Panc1 (cell line): Measurements from ENCODE around the gene RBBP5. TPM values are rescaled to one million over a fixed set of nuclear protein-coding genes. Genes with fewer than 3 reads are reported as not detected.

Source experiments
- ATAC-seq: fragments of 200-7000 bp; cut with Tn5 transposase; 2 replicates; pipeline ENCODE4 v1.9.1; 2020; ENCODE audit warnings: mild to moderate bottlenecking, moderate library complexity
- BruUV-seq: library from RNA; stranded (reverse); fragments of 400-500 nt; replicated peaks from 2 replicates; lab custom pipeline; 2021; lab: Mats Ljungman, UMichigan
- CTCF ChIA-PET: fragments of 300-600 bp; sonication (Branson Sonifier 250); formaldehyde crosslinking; loops from one replicate; lab custom pipeline; 2022; ENCODE audit warnings: antibody characterized with exemption; lab: Charles Lee
- POLR2A ChIA-PET: fragments of 300-600 bp; sonication (Branson Sonifier 250); formaldehyde crosslinking; loops from one replicate; lab custom pipeline; 2022; ENCODE audit warnings: antibody characterized with exemption; lab: Charles Lee
- DNase-seq: peaks from one replicate; pipeline ENCODE4 v3.0.0-alpha.2; 2010; ENCODE audit warnings: low read depth, low spot score
- H3K27ac ChIP-seq: 2 replicates; pipeline ENCODE4 v1.5.1; 2011; ENCODE audit warnings: mild to moderate bottlenecking, low read length, inconsistent platforms
- H3K27me3 ChIP-seq: fragments of 200-500 bp; sonication (Bioruptor generic); 2 replicates; pipeline ENCODE4 v1.6.0; 2014; ENCODE audit warnings: low read length, inconsistent platforms; ENCODE audit not compliant: control insufficient read depth, insufficient read depth
- H3K36me3 ChIP-seq: fragments of 200-500 bp; sonication (Bioruptor generic); 2 replicates; pipeline ENCODE4 v1.5.1; 2014; ENCODE audit warnings: inconsistent platforms, mild to moderate bottlenecking, low read length, moderate library complexity; ENCODE audit not compliant: control insufficient read depth, insufficient read depth
- H3K4me1 ChIP-seq: 2 replicates; pipeline ENCODE4 v1.5.1; 2011; ENCODE audit warnings: inconsistent platforms, mild to moderate bottlenecking, low read length, moderate library complexity; ENCODE audit not compliant: control insufficient read depth, insufficient read depth
- H3K4me3 ChIP-seq, 2 experiments: 2 replicates each; pipeline ENCODE4 v1.5.1; 2011 to 2012; ENCODE audit warnings: low read depth in 2 of 2, low read length in 2 of 2, mild to moderate bottlenecking in 2 of 2, inconsistent platforms in 1 of 2, moderate library complexity in 1 of 2
- H3K9me3 ChIP-seq: fragments of 200-500 bp; sonication (Bioruptor generic); 2 replicates; pipeline ENCODE4 v1.5.1; 2014; ENCODE audit warnings: low read depth, mild to moderate bottlenecking, inconsistent platforms, low read length, moderate library complexity; ENCODE audit not compliant: control insufficient read depth, insufficient read depth
- POLR2AphosphoS5 ChIP-seq: IDR thresholded peaks from 2 replicates; pipeline ENCODE4 v1.6.1; 2012; ENCODE audit warnings: mild to moderate bottlenecking, low read depth, low read length, moderate library complexity
- SIN3A ChIP-seq: IDR thresholded peaks from 2 replicates; pipeline ENCODE4 v1.6.1; 2012; ENCODE audit warnings: low read depth, mild to moderate bottlenecking, low read length, moderate library complexity, borderline replicate concordance; ENCODE audit not compliant: insufficient read depth
- TCF7L2 ChIP-seq: IDR thresholded peaks from 2 replicates; pipeline ENCODE4 v1.6.1; 2011; ENCODE audit warnings: mild to moderate bottlenecking, low read depth, low read length, inconsistent platforms
- in situ Hi-C: cut with HindIII; loops from 2 replicates; pipeline ENCODE4 v1.10.0; 2016; ENCODE audit warnings: low sequenced_read_pairs, low pct_unique_long_range_greater_than_20kb
- intact Hi-C: fragments of 100-400 bp; cut with micrococcal nuclease; formaldehyde crosslinking; loops from one replicate; pipeline ENCODE4 v1.10.0; 2022; ENCODE audit not compliant: unreplicated experiment
- total RNA-seq: library from RNA; stranded (reverse); gene quantifications from one replicate; pipeline ENCODE4 v1.2.1, GENCODE V29; 2021; ENCODE audit not compliant: unreplicated experiment
- TF ChIP-seq, protein P1 (sequence below): fragments of 450-650 bp; IDR thresholded peaks from 2 replicates; pipeline ENCODE4 v1.5.1; 2017; ENCODE audit warnings: mild to moderate bottlenecking
- TF ChIP-seq, protein P2 (sequence below), 2 experiments: IDR thresholded peaks; 2 replicates each; pipeline ENCODE4 v1.6.1; 2011 to 2012; ENCODE audit warnings: low read depth in 2 of 2, control low read depth in 1 of 2, low read length in 1 of 2, mild to moderate bottlenecking in 1 of 2, moderate library complexity in 1 of 2; ENCODE audit not compliant: insufficient read depth in 1 of 2

RBBP5 gene
- total RNA-seq, 1 experiment from 2014 or later = 22.2 TPM

DNA sequence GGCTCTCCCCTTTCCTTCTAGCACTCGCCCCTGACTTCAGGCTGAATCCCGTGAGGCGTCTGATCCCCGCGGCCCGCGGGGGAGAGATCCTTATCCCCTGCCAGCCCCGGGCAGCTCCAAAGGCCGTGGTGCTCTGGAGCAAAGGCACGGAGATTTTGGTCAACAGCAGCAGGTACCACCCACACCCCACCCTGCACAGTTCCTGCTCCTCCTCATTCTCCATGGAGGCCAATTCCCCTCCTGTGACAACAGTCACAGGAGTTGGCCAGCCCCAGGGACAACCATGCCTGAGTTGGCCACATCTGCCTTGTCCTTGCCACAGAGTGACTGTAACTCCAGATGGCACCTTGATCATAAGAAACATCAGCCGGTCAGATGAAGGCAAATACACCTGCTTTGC lies 57.5 kb downstream of the RBBP5 start:
- ChIA-PET CTCF (interaction anchor here (4.4 kb wide), 1 partner anchor 74 kb away, joined by 78 read pairs; no protein-coding TSS in a partner anchor), POLR2A (no interaction called here)
- no TSS peak for BruUV-seq
- H3K27me3 ChIP-seq = no peaks in the 10 kb centered on the region
- in situ Hi-C loops = no loop called here
- H3K36me3 ChIP-seq = no peaks in the 10 kb centered on the region
- ATAC-seq = no peak
- intact Hi-C loops = loop anchor here (10.0 kb wide), 1 partner anchor 260 kb away; no protein-coding TSS in a partner anchor
- DNase-seq = no peak
- H3K4me3 ChIP-seq = no peak overlapping the region
- H3K27ac ChIP-seq = no peak overlapping the region
- TF ChIP-seq, protein P1, sequence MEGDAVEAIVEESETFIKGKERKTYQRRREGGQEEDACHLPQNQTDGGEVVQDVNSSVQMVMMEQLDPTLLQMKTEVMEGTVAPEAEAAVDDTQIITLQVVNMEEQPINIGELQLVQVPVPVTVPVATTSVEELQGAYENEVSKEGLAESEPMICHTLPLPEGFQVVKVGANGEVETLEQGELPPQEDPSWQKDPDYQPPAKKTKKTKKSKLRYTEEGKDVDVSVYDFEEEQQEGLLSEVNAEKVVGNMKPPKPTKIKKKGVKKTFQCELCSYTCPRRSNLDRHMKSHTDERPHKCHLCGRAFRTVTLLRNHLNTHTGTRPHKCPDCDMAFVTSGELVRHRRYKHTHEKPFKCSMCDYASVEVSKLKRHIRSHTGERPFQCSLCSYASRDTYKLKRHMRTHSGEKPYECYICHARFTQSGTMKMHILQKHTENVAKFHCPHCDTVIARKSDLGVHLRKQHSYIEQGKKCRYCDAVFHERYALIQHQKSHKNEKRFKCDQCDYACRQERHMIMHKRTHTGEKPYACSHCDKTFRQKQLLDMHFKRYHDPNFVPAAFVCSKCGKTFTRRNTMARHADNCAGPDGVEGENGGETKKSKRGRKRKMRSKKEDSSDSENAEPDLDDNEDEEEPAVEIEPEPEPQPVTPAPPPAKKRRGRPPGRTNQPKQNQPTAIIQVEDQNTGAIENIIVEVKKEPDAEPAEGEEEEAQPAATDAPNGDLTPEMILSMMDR = no peak
- TF ChIP-seq, protein P2, sequence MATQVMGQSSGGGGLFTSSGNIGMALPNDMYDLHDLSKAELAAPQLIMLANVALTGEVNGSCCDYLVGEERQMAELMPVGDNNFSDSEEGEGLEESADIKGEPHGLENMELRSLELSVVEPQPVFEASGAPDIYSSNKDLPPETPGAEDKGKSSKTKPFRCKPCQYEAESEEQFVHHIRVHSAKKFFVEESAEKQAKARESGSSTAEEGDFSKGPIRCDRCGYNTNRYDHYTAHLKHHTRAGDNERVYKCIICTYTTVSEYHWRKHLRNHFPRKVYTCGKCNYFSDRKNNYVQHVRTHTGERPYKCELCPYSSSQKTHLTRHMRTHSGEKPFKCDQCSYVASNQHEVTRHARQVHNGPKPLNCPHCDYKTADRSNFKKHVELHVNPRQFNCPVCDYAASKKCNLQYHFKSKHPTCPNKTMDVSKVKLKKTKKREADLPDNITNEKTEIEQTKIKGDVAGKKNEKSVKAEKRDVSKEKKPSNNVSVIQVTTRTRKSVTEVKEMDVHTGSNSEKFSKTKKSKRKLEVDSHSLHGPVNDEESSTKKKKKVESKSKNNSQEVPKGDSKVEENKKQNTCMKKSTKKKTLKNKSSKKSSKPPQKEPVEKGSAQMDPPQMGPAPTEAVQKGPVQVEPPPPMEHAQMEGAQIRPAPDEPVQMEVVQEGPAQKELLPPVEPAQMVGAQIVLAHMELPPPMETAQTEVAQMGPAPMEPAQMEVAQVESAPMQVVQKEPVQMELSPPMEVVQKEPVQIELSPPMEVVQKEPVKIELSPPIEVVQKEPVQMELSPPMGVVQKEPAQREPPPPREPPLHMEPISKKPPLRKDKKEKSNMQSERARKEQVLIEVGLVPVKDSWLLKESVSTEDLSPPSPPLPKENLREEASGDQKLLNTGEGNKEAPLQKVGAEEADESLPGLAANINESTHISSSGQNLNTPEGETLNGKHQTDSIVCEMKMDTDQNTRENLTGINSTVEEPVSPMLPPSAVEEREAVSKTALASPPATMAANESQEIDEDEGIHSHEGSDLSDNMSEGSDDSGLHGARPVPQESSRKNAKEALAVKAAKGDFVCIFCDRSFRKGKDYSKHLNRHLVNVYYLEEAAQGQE (IDR thresholded peaks at IDR 0.05; ENCODE audit: insufficient read depth in 1 of 2, low read depth in 2 of 2, low read length in 1 of 2) = no peak
- TF ChIP-seq SIN3A = no peak
- TF ChIP-seq TCF7L2 = no peak
- no peak for TF ChIP-seq POLR2AphosphoS5
- H3K9me3 ChIP-seq = no peaks in the 10 kb centered on the region
- no peaks in the 10 kb centered on the region; the same call in 1 of the 2 replicates for H3K4me1 ChIP-seq

DNA sequence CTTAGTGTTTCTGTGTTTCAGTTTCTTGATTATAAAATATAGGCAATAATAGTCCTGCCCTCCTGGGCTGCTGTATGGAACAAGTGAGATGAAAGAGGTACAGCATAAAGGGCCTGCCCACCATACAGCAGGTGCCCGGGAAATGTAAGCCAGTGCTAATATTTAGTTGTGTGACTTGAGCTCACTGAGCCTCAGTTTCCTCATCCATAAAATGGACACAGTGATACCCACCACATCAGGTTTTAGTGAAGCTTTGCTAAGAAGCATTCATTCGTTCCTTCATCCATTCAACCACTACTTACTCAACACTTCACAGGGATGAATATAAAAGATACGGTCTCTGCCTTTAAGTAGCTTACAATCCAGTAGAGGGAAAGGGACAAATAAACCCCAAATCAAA lies 58.9 kb downstream of the RBBP5 start:
- H3K9me3 ChIP-seq = no peaks in the 10 kb centered on the region
- TF ChIP-seq, protein P1 = no peak
- TF ChIP-seq POLR2AphosphoS5 = no peak
- TF ChIP-seq, protein P2 (IDR thresholded peaks at IDR 0.05; ENCODE audit: insufficient read depth in 1 of 2, low read depth in 2 of 2, low read length in 1 of 2) = no peak
- H3K27ac ChIP-seq = no peak overlapping the region
- in situ Hi-C loops (no loop called here), intact Hi-C loops (loop anchor here (10.0 kb wide), 1 partner anchor 258 kb away; no protein-coding TSS in a partner anchor)
- no peak overlapping the region for H3K4me3 ChIP-seq
- BruUV-seq = no TSS peak
- H3K27me3 ChIP-seq = no peaks in the 10 kb centered on the region
- no peaks in the 10 kb centered on the region; the same call in 1 of the 2 replicates for H3K4me1 ChIP-seq
- DNase-seq = no peak
- POLR2A ChIA-PET = no interaction called here
- H3K36me3 ChIP-seq = no peaks in the 10 kb centered on the region
- no peak for ATAC-seq
- CTCF ChIA-PET = interaction anchor here (0.6 to 4.4 kb wide), 3 partner anchors 72 to 87 kb away, joined by 3 to 78 read pairs (median 23); no protein-coding TSS in a partner anchor
